HepG2 (cell line): ENCODE results near the gene SCFD2. TPM values are rescaled to one million over a fixed set of nuclear protein-coding genes. Genes with fewer than 3 reads are reported as not detected.
A peak's percentile ranks its signal among the peaks of the same experiment; 100 is the strongest.

ENCODE experiments used
- FOXO1 ChIP-seq: sonication (generic); formaldehyde crosslinking; IDR thresholded peaks from 2 replicates; pipeline ENCODE4 v1.4.0; 2020; ENCODE audit warnings: missing genetic modification reagents
- GATAD1 ChIP-seq: IDR thresholded peaks from 2 replicates; pipeline ENCODE4 v1.6.1; 2016; ENCODE audit warnings: missing genetic modification reagents, missing compliant biosample characterization
- GPN1 ChIP-seq: sonication (generic); formaldehyde crosslinking; IDR thresholded peaks from 2 replicates; pipeline ENCODE4 v1.5.1; 2020; ENCODE audit warnings: missing genetic modification reagents, borderline replicate concordance
- ISL2 ChIP-seq: sonication (generic); formaldehyde crosslinking; IDR thresholded peaks from 2 replicates; pipeline ENCODE4 v1.5.0; 2020; ENCODE audit warnings: missing genetic modification reagents
- MBD4 ChIP-seq: IDR thresholded peaks from 2 replicates; pipeline ENCODE4 v1.6.1; 2012; ENCODE audit warnings: low read length, inconsistent platforms, borderline replicate concordance
- MED8 ChIP-seq: sonication (generic); formaldehyde crosslinking; IDR thresholded peaks from 2 replicates; pipeline ENCODE4 v1.8.1; 2023; ENCODE audit warnings: mild to moderate bottlenecking, missing genetic modification reagents; ENCODE audit not compliant: insufficient replicate concordance
- NBN ChIP-seq: fragments of 450-650 bp; conservative IDR thresholded peaks from 2 replicates; pipeline ENCODE4 v1.6.1; 2017
- NR2F1 ChIP-seq, 2 experiments: fragments of 450-650 bp in 1 of 2; formaldehyde crosslinking in 1 of 2; IDR thresholded peaks; 2 replicates each; pipeline versions ENCODE4 v1.5.0 to v1.6.1; 2016 to 2020; ENCODE audit warnings: mild to moderate bottlenecking in 1 of 2, missing compliant biosample characterization in 1 of 2, missing genetic modification reagents in 1 of 2, moderate library complexity in 1 of 2
- PAX8 ChIP-seq: sonication (generic); formaldehyde crosslinking; IDR thresholded peaks from 2 replicates; pipeline ENCODE4 v1.8.0; 2022; ENCODE audit warnings: mild to moderate bottlenecking, missing genetic modification reagents, borderline replicate concordance
- PHB2 ChIP-seq: fragments of 450-650 bp; IDR thresholded peaks from 2 replicates; pipeline ENCODE4 v1.6.1; 2018; ENCODE audit not compliant: partially characterized antibody
- RBFOX2 ChIP-seq: fragments of 200-400 bp; formaldehyde crosslinking; IDR thresholded peaks from 2 replicates; pipeline ENCODE4 v1.6.1; 2017; ENCODE audit warnings: low read depth, mild to moderate bottlenecking, low read length
- REL ChIP-seq: sonication (generic); formaldehyde crosslinking; conservative IDR thresholded peaks from 2 replicates; pipeline ENCODE4 v1.8.0; 2022; ENCODE audit warnings: mild to moderate bottlenecking, missing genetic modification reagents, moderate library complexity
- U2AF2 ChIP-seq: fragments of 200-400 bp; formaldehyde crosslinking; IDR thresholded peaks from 2 replicates; pipeline ENCODE4 v1.6.1; 2017; ENCODE audit warnings: low read depth, mild to moderate bottlenecking, low read length
- ZC3H4 ChIP-seq: sonication (generic); formaldehyde crosslinking; IDR thresholded peaks from 2 replicates; pipeline ENCODE4 v1.4.0; 2020; ENCODE audit warnings: missing genetic modification reagents, borderline replicate concordance
- ZFP36L1 ChIP-seq: sonication (generic); formaldehyde crosslinking; IDR thresholded peaks from 2 replicates; pipeline ENCODE4 v1.8.0; 2022; ENCODE audit warnings: mild to moderate bottlenecking, missing genetic modification reagents, moderate library complexity
- ZNF510 ChIP-seq: sonication (generic); formaldehyde crosslinking; IDR thresholded peaks from 2 replicates; pipeline ENCODE4 v1.4.0; 2020; ENCODE audit warnings: low read depth, mild to moderate bottlenecking, missing genetic modification reagents
- ZNF713 ChIP-seq: sonication (generic); formaldehyde crosslinking; IDR thresholded peaks from 2 replicates; pipeline ENCODE4 v1.4.0; 2020; ENCODE audit warnings: mild to moderate bottlenecking, missing genetic modification reagents
- polyA plus RNA-seq, 8 experiments: library from polyadenylated mRNA; depleted of rRNA in 3 of 8; stranded (reverse) in 7 of 8; unstranded in 1 of 8; fragments of >200 nt; fragmentation: Illumina TruSeq in 4 of 8; extraction: Trizol in 4 of 8; gene quantifications; 2 replicates each; pipeline versions ENCODE4 v1.2.1 to v1.2.3, GENCODE V29; 2011 to 2016; ENCODE audit warnings: low read depth in 4 of 8, missing spikeins in 1 of 8, mixed read lengths in 1 of 8; ENCODE audit not compliant: insufficient read depth in 1 of 8
- total RNA-seq, 5 experiments: library from RNA; depleted of rRNA; stranded (reverse); fragments of >200 nt; fragmentation: Illumina TruSeq; extraction: Trizol; gene quantifications; 2 replicates each; pipeline ENCODE4 v1.2.3, GENCODE V29; 2016; ENCODE audit warnings: low read depth in 1 of 5
- TF ChIP-seq, protein P1 (sequence below): sonication (generic); formaldehyde crosslinking; conservative IDR thresholded peaks from 2 replicates; pipeline ENCODE4 v1.4.0; 2020; ENCODE audit warnings: mild to moderate bottlenecking, missing genetic modification reagents, moderate library complexity
- TF ChIP-seq, protein P2 (sequence below): IDR thresholded peaks from 2 replicates; pipeline ENCODE4 v1.6.1; 2016; ENCODE audit warnings: missing genetic modification reagents, missing compliant biosample characterization
- TF ChIP-seq, protein P3 (sequence below): sonication (generic); formaldehyde crosslinking; IDR thresholded peaks from 2 replicates; pipeline ENCODE4 v1.8.0; 2022; ENCODE audit warnings: mild to moderate bottlenecking, missing genetic modification reagents, moderate library complexity
- TF ChIP-seq, protein P4 (sequence below): IDR thresholded peaks from 2 replicates; pipeline ENCODE4 v1.6.1; 2016; ENCODE audit warnings: missing biosample characterization, missing genetic modification reagents, low read depth
- TF ChIP-seq, protein P5 (sequence below): IDR thresholded peaks from 2 replicates; pipeline ENCODE4 v1.6.1; 2018; ENCODE audit warnings: missing genetic modification reagents, mild to moderate bottlenecking, missing compliant biosample characterization

The SCFD2 gene
- total and polyA plus RNA-seq, 2 of the 13 experiments (the other 11 are each of a cell fraction or from before 2014, with no cell fraction given): 4.6 to 15.6 TPM

DNA sequence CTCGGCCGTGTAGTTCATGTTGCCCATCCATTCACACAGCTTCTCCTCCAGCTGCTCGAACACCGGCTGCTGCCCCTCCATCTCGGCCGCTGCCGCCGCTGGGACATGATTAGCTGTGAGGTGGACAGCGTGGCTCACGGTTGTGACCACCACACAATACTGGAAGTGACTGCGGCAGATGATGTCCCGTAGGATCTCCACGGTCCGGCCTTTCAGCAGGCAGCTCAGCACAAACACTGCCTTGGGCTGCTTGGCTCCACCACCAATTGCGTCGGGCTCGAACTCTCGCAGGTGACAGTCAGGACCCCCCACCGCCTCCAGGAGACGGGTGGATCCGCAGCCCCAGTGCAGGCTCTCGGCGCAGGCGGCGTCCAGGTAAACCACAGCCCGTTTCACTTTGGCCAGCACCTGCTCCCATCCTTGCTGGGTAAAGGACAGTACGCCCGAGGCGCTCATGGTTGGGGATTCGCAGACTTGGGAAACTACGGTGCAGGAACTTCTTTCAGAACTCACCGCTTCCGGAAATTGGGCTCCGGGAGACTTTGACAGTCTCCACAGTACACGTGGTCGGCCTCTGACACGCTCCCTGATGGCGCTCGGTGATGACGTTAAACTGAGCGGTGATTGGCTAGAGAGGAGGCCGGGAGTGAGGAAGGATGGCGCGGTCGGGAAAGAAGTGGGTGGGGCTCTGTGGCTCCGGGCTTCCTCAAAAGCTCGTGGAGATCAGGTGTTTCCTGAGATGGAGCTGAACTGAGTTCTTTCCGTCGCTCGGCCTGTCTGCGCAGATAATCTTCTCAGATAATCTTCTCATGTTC, at the start of gene SCFD2 (continued):
- TF ChIP-seq ZNF510 (0 out of 2 replicates have a peak, but pooled peaks have one; percentile 23), MED8 (no peak), GPN1 (CRISPR knock-in tag) (no peak), ZC3H4 (CRISPR knock-in tag) (no peak), NR2F1 (CRISPR knock-in tag; IDR thresholded peaks at IDR 0.05) (0 out of 4 replicates have a peak, but pooled peaks of 1 of the 2 experiments have one; percentile 16), MBD4 (no peak), REL (CRISPR knock-in tag) (no peak), FOXO1 (CRISPR knock-in tag) (0 out of 2 replicates have a peak, but pooled peaks have one; percentile 35), NBN (no peak), PHB2 (no peak), ISL2 (no peak), ZFP36L1 (CRISPR knock-in tag) (no peak), RBFOX2 (peak; percentile 45; the same call in 1 of the 2 replicates), ZNF713 (CRISPR knock-in tag) (0 out of 2 replicates have a peak, but pooled peaks have one; percentile 34), PAX8 (CRISPR knock-in tag) (no peak), U2AF2 (no peak), GATAD1 (CRISPR knock-in tag) (peak; percentile 97)
- TF ChIP-seq, protein P1, sequence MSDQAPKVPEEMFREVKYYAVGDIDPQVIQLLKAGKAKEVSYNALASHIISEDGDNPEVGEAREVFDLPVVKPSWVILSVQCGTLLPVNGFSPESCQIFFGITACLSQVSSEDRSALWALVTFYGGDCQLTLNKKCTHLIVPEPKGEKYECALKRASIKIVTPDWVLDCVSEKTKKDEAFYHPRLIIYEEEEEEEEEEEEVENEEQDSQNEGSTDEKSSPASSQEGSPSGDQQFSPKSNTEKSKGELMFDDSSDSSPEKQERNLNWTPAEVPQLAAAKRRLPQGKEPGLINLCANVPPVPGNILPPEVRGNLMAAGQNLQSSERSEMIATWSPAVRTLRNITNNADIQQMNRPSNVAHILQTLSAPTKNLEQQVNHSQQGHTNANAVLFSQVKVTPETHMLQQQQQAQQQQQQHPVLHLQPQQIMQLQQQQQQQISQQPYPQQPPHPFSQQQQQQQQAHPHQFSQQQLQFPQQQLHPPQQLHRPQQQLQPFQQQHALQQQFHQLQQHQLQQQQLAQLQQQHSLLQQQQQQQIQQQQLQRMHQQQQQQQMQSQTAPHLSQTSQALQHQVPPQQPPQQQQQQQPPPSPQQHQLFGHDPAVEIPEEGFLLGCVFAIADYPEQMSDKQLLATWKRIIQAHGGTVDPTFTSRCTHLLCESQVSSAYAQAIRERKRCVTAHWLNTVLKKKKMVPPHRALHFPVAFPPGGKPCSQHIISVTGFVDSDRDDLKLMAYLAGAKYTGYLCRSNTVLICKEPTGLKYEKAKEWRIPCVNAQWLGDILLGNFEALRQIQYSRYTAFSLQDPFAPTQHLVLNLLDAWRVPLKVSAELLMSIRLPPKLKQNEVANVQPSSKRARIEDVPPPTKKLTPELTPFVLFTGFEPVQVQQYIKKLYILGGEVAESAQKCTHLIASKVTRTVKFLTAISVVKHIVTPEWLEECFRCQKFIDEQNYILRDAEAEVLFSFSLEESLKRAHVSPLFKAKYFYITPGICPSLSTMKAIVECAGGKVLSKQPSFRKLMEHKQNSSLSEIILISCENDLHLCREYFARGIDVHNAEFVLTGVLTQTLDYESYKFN (CRISPR knock-in tag): peak; percentile 47; the same call in 1 of the 2 replicates
- TF ChIP-seq, protein P2, sequence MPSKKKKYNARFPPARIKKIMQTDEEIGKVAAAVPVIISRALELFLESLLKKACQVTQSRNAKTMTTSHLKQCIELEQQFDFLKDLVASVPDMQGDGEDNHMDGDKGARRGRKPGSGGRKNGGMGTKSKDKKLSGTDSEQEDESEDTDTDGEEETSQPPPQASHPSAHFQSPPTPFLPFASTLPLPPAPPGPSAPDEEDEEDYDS (CRISPR knock-in tag): peak; percentile 85
- TF ChIP-seq, protein P3, sequence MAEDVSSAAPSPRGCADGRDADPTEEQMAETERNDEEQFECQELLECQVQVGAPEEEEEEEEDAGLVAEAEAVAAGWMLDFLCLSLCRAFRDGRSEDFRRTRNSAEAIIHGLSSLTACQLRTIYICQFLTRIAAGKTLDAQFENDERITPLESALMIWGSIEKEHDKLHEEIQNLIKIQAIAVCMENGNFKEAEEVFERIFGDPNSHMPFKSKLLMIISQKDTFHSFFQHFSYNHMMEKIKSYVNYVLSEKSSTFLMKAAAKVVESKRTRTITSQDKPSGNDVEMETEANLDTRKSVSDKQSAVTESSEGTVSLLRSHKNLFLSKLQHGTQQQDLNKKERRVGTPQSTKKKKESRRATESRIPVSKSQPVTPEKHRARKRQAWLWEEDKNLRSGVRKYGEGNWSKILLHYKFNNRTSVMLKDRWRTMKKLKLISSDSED (CRISPR knock-in tag): no peak
- TF ChIP-seq, protein P4, sequence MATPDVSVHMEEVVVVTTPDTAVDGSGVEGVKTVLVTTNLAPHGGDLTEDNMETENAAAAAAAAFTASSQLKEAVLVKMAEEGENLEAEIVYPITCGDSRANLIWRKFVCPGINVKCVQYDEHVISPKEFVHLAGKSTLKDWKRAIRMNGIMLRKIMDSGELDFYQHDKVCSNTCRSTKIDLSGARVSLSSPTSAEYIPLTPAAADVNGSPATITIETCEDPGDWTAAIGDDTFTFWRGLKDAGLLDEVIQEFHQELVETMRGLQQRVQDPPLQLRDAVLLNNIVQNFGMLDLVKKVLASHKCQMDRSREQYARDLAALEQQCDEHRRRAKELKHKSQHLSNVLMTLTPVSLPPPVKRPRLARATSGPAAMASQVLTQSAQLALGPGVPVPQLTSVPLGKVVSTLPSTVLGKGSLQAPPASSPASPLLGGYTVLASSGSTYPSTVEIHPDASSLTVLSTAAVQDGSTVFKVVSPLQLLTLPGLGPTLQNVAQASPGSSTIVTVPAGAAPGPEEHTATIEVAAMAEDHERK: no peak
- TF ChIP-seq, protein P5, sequence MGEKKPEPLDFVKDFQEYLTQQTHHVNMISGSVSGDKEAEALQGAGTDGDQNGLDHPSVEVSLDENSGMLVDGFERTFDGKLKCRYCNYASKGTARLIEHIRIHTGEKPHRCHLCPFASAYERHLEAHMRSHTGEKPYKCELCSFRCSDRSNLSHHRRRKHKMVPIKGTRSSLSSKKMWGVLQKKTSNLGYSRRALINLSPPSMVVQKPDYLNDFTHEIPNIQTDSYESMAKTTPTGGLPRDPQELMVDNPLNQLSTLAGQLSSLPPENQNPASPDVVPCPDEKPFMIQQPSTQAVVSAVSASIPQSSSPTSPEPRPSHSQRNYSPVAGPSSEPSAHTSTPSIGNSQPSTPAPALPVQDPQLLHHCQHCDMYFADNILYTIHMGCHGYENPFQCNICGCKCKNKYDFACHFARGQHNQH (CRISPR knock-in tag): no peak
